Ovary (tissue), 3 donors: ENCODE results near the gene PADI3.

ENCODE experiments used
- EP300 ChIP-seq: sonication (generic); formaldehyde crosslinking; IDR thresholded peaks from one replicate; pipeline ENCODE4 v1.6.1; 2017; ENCODE audit warnings: antibody characterized with exemption
- POLR2A ChIP-seq: fragments of 450-650 bp; IDR thresholded peaks from one replicate; pipeline ENCODE4 v1.6.1; 2017; ENCODE audit warnings: antibody characterized with exemption, mild to moderate bottlenecking, moderate library complexity
- TF ChIP-seq, protein P1 (sequence below), 3 donors: fragments of 450-650 bp in 2 of 3; fragments of 200-600 bp in 1 of 3; IDR thresholded peaks; one replicate each; pipeline versions ENCODE4 v1.5.1 to v1.8.0; 2016 to 2022; ENCODE audit warnings: antibody characterized with exemption in 3 of 3, mild to moderate bottlenecking in 1 of 3
- donor health status: DM: no; HTN: no; CAD: no.

DNA sequence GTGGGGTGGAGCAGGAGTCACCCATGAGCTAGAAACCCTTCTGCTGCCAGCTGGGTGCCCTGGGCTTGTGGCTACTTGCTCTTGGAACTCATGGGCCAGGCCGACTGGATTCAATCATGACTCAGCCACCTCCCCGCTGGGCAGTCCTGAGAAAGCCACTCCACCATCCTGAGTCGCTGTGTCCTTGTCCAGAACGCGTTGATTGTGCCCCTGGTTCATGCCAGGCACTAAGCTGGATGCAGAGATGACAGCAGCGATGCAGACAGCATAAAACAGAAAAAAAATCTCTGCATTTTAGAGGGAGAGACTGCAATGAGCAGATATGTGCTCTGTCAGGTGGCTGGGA, 33.4 kb upstream of the PADI3 start:
- TF ChIP-seq, protein P1, sequence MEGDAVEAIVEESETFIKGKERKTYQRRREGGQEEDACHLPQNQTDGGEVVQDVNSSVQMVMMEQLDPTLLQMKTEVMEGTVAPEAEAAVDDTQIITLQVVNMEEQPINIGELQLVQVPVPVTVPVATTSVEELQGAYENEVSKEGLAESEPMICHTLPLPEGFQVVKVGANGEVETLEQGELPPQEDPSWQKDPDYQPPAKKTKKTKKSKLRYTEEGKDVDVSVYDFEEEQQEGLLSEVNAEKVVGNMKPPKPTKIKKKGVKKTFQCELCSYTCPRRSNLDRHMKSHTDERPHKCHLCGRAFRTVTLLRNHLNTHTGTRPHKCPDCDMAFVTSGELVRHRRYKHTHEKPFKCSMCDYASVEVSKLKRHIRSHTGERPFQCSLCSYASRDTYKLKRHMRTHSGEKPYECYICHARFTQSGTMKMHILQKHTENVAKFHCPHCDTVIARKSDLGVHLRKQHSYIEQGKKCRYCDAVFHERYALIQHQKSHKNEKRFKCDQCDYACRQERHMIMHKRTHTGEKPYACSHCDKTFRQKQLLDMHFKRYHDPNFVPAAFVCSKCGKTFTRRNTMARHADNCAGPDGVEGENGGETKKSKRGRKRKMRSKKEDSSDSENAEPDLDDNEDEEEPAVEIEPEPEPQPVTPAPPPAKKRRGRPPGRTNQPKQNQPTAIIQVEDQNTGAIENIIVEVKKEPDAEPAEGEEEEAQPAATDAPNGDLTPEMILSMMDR (IDR thresholded peaks at IDR 0.05): no peak
- TF ChIP-seq POLR2A: no peak
- no peak for TF ChIP-seq EP300
